GM12891 (cell line): ENCODE results near the gene RNF217.

Experiments
- POLR2A ChIP-seq: IDR thresholded peaks from 2 replicates; pipeline ENCODE4 v1.6.1; 2011; ENCODE audit warnings: low read depth, low read length, control low read depth
- POLR2AphosphoS5 ChIP-seq: IDR thresholded peaks from 2 replicates; pipeline ENCODE4 v1.6.1; 2011; ENCODE audit warnings: low read depth, low read length, control low read depth
- POU2F2 ChIP-seq: IDR thresholded peaks from 2 replicates; pipeline ENCODE4 v1.6.1; 2011; ENCODE audit warnings: low read depth, mild to moderate bottlenecking, control low read depth, low read length, moderate library complexity
- TAF1 ChIP-seq: IDR thresholded peaks from 2 replicates; pipeline ENCODE4 v1.6.1; 2011; ENCODE audit warnings: low read depth, low read length, control low read depth

- TF ChIP-seq POLR2A (no peak), POLR2AphosphoS5 (no peak), POU2F2 (no peak), TAF1 (no peak)
These were observed 153.9 kb downstream of the RNF217 start for GRCh38 chr6:125116170-125116569.
